RPMI8226 (cell line): ENCODE data around the gene ZIC5.

ENCODE experiments used
- DNase-seq: peaks from one replicate; pipeline ENCODE4 v3.0.0-alpha.2; 2015

ZIC5 gene

GRCh38 chr13:99987154-99988019, 15.8 kb upstream of the ZIC5 start:
- no peak for DNase-seq

DNA sequence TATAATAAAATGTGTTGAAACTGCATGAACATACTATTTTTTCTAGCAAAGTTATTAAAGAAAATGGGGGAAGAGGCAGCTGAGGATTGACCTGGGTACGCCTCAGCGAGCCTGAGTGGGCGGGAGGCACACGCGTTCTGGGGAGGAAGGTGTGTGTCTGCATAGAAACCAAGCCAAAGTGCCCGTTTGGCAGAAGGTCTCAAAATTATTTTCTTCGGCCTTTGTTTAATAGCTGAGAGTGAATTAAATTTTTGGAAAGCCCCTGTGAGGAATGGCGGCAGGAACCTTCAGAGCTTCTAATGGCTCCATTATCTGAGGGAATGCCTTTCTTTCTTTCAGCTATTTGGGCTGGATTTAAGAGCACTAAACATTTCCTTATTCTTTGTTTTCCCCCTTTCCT, 15.2 kb upstream of the ZIC5 start:
- no peak for DNase-seq

- DNase-seq: no peak
Observed at GRCh38 chr13:99985886-99986527, 14.4 kb upstream of the ZIC5 start.

- no peak for DNase-seq
Observed at GRCh38 chr13:99985241-99985874, 13.8 kb upstream of the ZIC5 start.

DNA sequence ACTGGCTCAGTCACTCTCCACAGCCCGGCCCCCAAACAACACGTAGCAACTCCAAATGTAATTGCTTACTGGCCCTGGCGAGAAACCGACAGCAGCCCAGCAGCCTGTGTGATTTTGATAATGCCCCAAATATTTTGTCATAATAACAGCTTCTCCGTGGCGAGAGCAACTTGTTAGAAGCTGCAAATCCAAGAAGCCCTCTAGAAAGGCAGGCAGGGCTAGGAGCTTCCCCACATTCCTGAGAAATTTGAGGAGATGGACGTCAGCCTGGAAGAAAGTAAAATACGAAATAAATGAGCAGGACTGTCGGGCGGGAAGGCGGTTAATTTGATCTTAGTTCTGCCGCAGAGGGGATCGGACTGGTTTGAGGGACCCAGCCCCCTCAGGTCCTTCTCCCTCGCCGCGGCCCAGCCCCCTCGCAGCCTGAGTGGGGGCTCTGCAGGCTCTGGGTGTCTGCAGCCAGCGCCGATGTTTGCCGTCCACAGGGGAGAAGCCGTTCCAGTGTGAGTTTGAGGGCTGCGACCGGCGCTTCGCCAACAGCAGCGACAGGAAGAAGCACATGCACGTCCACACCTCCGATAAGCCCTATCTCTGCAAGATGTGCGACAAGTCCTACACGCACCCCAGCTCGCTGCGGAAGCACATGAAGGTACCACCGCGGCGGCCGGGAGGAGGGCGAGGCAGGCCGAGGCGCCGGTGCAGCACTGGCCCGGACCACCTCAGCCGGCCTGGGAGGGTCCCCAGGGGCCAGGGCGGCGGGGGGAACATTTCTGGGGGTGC, 13.1 kb upstream of the ZIC5 start:
- no peak for DNase-seq

DNA sequence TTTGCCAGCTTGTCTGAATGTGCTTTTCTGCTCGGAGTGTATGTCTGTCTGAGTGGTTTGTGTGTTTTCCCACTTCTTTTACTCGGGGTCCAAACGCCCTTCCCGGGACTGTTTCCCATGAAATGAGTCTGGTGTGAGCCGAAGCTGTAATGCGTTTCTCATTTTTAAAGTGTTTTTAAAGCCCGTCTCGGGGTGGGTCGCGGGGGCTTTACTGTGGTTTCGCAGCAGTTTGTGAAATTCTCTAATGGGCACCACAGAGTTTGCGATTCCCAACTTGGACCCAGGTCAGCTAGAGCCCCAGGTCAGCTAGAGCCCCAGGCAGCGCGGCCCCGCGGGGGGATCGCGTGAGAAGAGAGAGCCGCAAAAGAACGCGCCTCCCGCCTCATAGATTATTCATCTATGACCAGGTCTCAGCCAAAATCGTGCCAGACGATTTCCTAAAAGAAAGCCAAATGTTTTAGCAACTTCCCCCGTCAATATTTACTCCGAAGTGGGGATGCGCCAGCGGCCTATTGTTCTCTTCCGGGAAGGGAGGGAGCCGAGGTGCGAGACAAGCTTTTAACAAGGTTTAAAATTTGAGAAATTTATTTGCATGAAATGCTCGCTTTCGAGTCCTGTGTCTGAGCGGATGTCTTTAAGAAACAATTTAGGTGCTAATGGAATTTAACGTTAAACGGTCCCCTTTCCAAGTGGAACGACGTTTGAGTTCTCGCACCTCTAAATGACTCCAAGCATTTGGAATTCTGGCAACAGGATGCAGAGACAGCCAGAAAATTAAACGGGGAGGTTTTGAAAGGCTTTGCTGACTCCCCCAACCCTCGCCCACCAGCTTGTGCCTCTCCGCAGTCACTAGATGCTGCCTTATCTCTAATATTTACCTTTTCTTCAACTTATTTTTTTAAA, 12.2 kb upstream of the ZIC5 start:
- no peak for DNase-seq

DNA sequence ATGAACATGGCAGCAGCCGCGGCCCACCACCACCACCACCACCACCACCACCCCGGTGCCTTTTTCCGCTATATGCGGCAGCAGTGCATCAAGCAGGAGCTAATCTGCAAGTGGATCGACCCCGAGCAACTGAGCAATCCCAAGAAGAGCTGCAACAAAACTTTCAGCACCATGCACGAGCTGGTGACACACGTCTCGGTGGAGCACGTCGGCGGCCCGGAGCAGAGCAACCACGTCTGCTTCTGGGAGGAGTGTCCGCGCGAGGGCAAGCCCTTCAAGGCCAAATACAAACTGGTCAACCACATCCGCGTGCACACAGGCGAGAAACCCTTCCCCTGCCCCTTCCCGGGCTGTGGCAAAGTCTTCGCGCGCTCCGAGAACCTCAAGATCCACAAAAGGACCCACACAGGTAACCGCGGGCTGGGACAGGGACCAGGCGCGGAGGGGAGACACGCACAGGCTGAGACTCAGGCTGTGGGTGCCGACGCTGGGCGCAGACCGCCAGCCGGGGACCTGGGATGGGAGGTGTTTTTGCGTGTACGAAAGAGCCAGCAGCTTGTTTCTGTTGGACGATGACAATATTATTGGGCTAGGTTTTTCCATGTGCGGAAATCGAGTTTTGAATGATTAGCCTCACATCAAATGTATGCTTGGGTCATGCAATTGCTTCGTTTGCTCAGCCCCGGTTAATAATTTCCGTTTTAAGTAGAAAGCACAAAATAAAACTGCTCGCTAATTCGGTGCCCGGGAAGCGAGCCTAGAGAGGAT, 11.3 kb upstream of the ZIC5 start:
- no peak for DNase-seq

GRCh38 chr13:99982036-99982730, 10.6 kb upstream of the ZIC5 start:
- DNase-seq: no peak

GRCh38 chr13:99981735-99982035, 10.1 kb upstream of the ZIC5 start, which contains the start of gene ZIC2:
Gene ZIC2 (plus strand): TSS chr13:99981784. CDS start chr13:99982065, 281 bp downstream.
- no peak for DNase-seq

- DNase-seq: peak; percentile 64
Observed at GRCh38 chr13:99980824-99981734, 9.5 kb upstream of the ZIC5 start.

DNA sequence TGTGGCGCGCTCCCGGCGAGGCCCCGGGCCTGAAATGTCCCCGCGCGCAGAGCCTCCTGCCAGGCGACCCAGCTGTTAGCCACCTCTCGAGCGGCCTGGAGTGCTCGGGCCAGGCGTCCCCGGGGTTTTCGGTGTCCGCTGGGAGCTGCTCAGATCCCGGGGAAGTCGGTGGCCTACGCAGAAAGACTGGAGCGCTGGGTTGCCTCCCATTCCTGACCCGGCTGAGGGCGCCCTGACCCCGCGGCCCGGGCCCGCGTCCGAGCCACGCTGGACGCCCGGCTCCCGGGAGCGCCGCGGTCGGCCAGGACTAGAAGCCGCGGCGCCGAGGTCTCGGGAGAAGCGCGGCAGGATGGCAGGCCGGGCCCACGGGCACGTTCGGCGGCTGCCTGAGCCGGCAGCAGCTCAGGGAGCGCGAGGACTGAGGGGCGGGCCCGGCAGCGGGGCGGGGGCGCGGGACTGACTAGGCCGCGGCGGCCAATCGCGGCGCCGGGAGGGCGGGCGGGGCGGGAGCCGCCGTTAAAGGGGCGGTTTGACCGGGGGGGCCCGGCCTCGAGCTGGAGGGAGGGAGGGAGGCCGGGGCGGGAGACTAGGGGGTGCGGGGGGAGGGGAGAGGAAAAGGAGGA, 8.7 kb upstream of the ZIC5 start:
- DNase-seq: peak; percentile 77

DNA sequence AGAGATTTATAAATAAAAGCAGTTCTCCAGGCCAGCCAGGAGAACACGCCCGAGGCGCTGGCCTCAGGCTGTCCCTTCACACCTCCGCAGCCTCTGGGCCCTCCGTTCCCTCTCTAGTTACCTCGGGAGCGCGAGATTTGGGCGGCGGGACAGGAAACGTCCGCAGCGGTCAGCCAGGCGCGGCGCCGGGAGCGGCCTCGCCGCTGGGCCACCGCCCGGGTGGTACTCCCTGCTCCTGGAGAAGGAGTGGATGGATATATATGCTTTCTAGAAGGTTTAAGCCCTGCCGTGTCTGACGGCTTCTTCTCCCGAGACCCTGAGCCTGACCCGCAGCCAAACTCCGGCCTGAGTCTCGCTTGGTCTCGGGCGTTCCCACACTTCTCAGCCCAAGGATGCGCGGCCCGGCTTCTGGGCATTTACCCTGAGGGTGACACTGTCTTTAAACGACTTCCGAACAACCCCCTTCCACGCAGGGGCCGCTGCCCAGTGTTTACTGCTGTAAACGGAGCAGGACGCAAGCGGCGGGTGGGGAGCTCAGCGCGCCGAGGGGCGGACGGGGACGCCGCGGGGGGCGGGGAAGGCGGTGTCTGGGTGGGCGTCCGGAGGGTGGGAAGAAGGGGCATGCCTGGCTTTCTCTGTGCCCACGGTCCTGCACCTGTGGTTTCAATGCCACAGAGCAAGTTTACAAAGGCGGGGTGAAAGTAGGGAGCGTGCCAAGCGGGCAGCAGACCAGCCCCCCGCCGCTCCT, 8.1 kb upstream of the ZIC5 start:
- no peak for DNase-seq

DNA sequence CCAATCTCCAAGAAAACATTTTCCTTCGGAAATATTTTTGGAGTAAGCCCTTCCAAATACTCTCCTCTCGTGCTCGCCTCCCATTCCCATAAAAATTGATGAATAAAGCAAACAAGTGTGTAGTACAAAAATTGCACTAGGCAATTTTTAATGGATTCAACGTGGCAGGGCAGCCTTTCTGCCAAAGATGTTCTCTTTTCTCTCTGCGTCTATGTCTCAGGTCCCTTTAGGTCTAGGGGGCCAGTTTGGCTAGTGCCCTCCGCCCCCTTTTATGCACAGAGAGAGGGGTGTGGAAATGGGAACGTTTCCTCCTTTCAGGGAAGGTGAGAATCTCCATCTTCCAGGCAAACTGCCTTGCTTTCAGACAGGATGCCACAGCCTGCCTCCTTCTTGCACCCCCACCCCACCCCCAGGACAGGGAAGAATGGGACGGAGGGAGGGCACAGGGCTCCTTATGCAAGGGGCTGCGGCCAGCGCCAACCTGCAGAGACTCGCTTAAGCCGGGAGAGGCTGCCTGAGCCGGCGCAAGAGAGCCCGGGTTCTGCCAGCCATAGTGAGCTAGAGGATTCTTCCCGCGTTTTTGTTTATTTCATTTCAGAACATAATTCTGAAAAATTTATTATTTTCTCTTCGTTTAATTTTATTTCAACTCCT, 7.4 kb upstream of the ZIC5 start:
- no peak for DNase-seq

- no peak for DNase-seq
Observed at GRCh38 chr13:99977912-99978798, 6.6 kb upstream of the ZIC5 start.

- no peak for DNase-seq
Observed at GRCh38 chr13:99977334-99977911, 5.9 kb upstream of the ZIC5 start.

DNA sequence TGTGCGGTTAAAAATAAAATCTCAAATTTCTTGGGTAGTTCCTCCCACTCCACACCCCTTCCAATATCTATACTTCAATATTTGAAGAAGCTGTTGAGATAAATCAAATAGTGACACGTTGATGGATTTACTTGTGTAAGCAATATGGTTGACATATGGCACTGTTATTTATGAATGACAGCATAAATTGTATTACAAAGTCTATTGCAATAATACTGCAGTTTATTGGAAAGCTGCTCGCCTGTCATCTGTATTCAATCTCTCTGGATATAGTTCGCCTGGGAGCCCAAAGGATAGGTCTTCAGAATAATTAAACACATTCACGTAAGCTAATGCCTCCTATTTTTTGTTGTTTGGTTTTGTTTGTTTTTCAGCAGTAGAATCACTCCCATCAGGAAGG, 5.0 kb upstream of the ZIC5 start:
- DNase-seq: no peak
